GM12865 (cell line): Measurements from ENCODE around the gene MED31.

Experiments used
- DNase-seq: peaks from one replicate; pipeline ENCODE4 v3.0.0; 2010; ENCODE audit warnings: low read depth
- H3K4me3 ChIP-seq: 2 replicates; pipeline ENCODE4 v1.5.1; 2011; ENCODE audit warnings: mild to moderate bottlenecking, low read depth, low read length, control low read depth
- TF ChIP-seq, protein P1 (sequence below): IDR thresholded peaks from 2 replicates; pipeline ENCODE4 v1.5.1; 2011; ENCODE audit warnings: low read length, control low read depth, low read depth, inconsistent platforms; ENCODE audit not compliant: insufficient read depth; ENCODE audit errors: missing control alignments

MED31 gene

DNA sequence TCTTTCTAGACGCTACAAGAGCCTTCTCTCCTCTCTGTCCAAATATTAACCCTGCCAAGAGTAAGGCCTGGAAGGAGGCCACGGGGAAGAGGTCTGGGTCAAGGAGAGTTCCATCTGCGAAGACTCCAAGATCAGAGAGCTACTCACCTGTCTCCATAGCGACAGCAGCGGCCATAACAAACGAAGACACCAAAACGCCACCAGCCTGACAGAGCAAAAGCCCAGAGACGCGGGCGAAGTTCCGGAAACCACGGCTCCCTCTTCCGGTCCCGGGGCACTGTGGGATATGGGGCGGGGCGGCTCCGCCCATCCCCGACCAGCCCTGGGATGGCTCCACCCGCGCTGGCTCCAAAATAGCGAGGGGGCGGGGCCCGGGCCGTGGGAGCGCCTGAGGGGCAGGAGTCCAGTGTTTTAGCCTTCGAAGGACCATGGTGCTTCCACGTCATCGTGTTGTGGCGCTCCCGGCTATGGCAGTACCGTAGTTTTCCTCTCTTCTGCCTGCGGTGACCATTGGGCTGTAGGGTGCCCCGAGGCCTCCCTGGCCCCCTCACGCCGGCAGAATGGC lies at the start of gene MED31, which contains the start of gene C17orf100:
TSS of gene MED31 (minus strand) at position 252 of the 565 bp plus-strand sequence. CDS start at position 175, 77 bp downstream.
TSS of gene C17orf100 (plus strand) at position 409 of the 565 bp plus-strand sequence. CDS start at position 561, 152 bp downstream.
- TF ChIP-seq, protein P1, sequence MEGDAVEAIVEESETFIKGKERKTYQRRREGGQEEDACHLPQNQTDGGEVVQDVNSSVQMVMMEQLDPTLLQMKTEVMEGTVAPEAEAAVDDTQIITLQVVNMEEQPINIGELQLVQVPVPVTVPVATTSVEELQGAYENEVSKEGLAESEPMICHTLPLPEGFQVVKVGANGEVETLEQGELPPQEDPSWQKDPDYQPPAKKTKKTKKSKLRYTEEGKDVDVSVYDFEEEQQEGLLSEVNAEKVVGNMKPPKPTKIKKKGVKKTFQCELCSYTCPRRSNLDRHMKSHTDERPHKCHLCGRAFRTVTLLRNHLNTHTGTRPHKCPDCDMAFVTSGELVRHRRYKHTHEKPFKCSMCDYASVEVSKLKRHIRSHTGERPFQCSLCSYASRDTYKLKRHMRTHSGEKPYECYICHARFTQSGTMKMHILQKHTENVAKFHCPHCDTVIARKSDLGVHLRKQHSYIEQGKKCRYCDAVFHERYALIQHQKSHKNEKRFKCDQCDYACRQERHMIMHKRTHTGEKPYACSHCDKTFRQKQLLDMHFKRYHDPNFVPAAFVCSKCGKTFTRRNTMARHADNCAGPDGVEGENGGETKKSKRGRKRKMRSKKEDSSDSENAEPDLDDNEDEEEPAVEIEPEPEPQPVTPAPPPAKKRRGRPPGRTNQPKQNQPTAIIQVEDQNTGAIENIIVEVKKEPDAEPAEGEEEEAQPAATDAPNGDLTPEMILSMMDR, result no peak
- DNase-seq, result peak; percentile 96
- peak within 1 kb of the TSS; percentile 99 for H3K4me3 ChIP-seq

DNA sequence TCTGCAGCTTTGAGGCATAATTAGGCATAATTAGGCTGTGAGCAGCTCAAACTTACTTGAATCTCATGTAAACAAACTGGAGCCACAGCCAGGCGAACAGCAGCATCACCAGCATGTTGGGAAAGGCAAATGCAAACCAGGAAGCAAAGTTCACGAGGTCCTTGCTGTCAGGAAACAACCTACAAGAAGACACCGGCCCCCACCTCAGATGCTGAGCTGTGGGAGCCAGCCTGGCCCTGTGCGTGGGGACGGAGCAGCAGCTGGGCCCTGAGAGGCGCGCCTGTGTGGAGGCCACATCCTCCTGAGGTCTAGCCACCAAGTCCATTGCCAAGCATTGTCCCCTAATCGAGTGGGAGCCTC lies 49.5 kb upstream of the MED31 start:
- no peak for DNase-seq
- no peak overlapping the region for H3K4me3 ChIP-seq
- TF ChIP-seq, protein P1, result no peak

DNA sequence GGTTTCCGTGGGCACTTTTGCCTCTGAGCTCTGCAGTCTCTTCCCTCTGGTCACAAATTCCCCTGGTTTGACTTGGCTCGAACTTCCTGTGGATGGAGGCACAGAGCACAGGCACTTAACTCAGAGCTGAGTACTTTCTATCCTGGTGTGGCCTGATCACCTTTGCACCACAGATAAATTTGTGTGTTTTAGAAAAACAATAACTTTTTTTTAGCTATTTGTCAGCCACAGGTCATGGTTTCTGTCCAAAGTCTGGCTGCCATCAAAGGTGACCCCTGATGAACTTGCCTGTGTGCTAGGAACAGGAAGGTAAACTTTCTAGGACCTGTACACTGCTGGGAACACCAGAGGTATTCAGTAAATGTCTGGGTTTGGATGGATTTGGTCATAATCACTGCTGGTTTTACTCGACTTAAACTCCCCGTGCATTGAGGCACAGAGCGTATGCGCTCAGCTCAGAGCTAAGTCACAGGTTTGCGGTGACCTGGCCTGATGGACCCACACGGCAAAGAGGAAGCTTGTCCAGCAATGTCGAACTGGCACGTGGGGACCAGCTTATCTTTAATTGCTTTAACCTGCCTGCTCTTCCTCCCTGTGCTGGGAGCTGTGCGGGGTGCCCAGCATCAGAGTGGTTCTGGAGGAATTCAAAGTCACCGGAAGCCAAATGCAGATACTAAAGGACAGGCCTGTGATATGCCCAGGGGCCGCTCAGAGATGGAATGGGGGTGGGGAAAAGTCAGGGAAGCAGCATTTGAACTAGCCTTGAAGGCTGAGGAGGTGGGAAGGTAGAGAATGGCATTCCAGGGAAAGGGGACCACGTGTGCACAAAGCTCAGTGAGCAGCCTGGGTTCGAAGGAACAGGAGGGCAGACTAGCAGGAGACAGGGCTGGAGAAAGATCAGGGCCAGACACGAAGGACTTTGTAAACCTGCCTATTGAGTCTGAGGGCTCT lies 48.9 kb upstream of the MED31 start:
- no peak overlapping the region for H3K4me3 ChIP-seq
- TF ChIP-seq, protein P1, result no peak
- no peak for DNase-seq

DNA sequence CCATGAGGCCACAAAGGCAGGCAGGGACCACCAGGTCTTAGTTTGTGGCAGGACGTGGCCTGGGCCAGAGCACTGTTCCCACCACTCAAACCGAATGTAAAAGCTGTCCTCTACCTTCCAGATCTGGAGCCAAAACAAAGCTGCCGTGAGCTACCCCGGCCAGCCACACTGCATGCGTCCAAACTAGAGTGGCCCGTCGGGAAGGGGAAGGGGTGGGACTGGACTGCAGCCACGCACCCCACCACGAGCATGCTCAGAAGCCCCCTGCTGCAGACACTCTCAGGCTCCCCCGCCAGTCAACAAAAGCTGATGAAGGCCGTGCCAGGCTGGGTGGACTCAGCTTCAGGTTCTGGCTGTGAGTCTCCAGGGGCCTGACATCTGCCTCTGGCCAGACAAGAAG lies 46.6 kb upstream of the MED31 start:
- H3K4me3 ChIP-seq, result no peak overlapping the region
- TF ChIP-seq, protein P1, result no peak
- no peak for DNase-seq

DNA sequence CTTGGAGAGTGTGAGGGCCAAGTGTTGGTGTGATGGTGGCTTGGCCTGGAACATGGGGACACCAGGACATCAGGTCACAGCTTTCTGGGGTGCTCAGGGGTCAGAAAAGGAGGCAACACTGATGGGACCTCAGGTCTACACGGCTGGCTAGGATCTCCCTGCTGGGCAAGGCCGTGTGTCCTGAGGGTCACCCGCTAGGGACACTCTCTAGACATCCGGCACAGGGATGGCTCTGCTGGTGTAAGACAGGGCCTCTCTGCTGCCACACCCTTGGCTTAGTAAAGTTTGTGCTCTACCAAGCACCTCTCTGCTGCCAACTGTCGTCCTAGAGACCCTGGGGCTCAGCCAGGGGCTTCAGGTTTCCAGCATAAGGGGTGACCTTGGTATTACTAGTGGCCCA lies 45.5 kb upstream of the MED31 start:
- TF ChIP-seq, protein P1, result no peak
- no peak for DNase-seq
- no peak overlapping the region for H3K4me3 ChIP-seq

DNA sequence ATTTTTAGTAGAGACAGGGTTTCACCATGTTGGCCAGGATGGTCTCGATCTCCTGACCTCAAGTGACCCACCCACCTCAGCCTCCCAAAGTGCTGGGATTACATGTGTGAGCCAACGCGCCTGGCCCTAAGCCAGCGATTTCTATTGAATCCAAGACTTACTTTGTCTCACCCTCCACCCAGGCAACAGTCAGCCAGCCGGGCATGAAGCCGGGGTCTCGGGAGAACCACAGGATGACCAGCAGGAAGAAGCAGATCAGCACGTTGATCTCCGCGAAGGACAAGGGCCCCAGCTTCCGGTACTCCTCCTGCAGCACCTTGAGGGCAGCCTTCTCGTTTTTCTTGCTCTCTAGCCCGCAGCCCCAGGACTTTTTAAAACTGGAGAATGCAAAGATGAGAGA lies 44.2 kb upstream of the MED31 start:
- no peak overlapping the region for H3K4me3 ChIP-seq
- DNase-seq, result no peak
- TF ChIP-seq, protein P1, result no peak
